ENCODE results near the gene GPR107.

Gene GPR107

GRCh38 chr9:130107955-130108354, 54.2 kb downstream of the GPR107 start:
- Histone ChIP-seq H3K36me3 (ENCODE audit: control insufficient read depth, insufficient read depth, low read length) (peaks cover 19% of the 10 kb centered on the region), H3K27me3 (replicated peaks; ENCODE audit: control insufficient read depth, insufficient read depth, low read length) (no peaks in the 10 kb centered on the region), H3K4me3 (replicated peaks; ENCODE audit: low read depth, low read length) (no peak overlapping the region)
- no peak for TF ChIP-seq CTCF (IDR thresholded peaks at IDR 0.05; ENCODE audit: insufficient read depth, low read length, poor library complexity, severe bottlenecking)
- DNase-seq (ENCODE audit: extremely low read depth, insufficient read length): no peak

- no peak overlapping the region for H3K4me3 ChIP-seq (replicated peaks; ENCODE audit: low read depth, low read length)
- no peak for TF ChIP-seq CTCF (IDR thresholded peaks at IDR 0.05; ENCODE audit: insufficient read depth, low read length, poor library complexity, severe bottlenecking)
- DNase-seq (ENCODE audit: extremely low read depth, insufficient read length): no peak
- H3K36me3 ChIP-seq (ENCODE audit: control insufficient read depth, insufficient read depth, low read length): peaks cover 9% of the 10 kb centered on the region
- H3K27me3 ChIP-seq (replicated peaks; ENCODE audit: control insufficient read depth, insufficient read depth, low read length): no peaks in the 10 kb centered on the region
Observed at GRCh38 chr9:130110166-130110565, 56.5 kb downstream of the GPR107 start.

- H3K27me3 ChIP-seq (replicated peaks; ENCODE audit: control insufficient read depth, insufficient read depth, low read length): no peaks in the 10 kb centered on the region
- no peak for DNase-seq (ENCODE audit: extremely low read depth, insufficient read length)
- H3K4me3 ChIP-seq (replicated peaks; ENCODE audit: low read depth, low read length): no peak overlapping the region
- no peak for TF ChIP-seq CTCF (IDR thresholded peaks at IDR 0.05; ENCODE audit: insufficient read depth, low read length, poor library complexity, severe bottlenecking)
- peaks cover 8% of the 10 kb centered on the region for H3K36me3 ChIP-seq (ENCODE audit: control insufficient read depth, insufficient read depth, low read length)
Observed at GRCh38 chr9:130110596-130111021, 56.9 kb downstream of the GPR107 start.

GRCh38 chr9:130111786-130112537, 58.3 kb downstream of the GPR107 start:
- no peak for DNase-seq (ENCODE audit: extremely low read depth, insufficient read length)
- H3K27me3 ChIP-seq (replicated peaks; ENCODE audit: control insufficient read depth, insufficient read depth, low read length): no peaks in the 10 kb centered on the region
- TF ChIP-seq CTCF (IDR thresholded peaks at IDR 0.05; ENCODE audit: insufficient read depth, low read length, poor library complexity, severe bottlenecking): no peak
- no peak overlapping the region for H3K4me3 ChIP-seq (replicated peaks; ENCODE audit: low read depth, low read length)
- peaks cover 9% of the 10 kb centered on the region for H3K36me3 ChIP-seq (ENCODE audit: control insufficient read depth, insufficient read depth, low read length)

- TF ChIP-seq CTCF (IDR thresholded peaks at IDR 0.05; ENCODE audit: insufficient read depth, low read length, poor library complexity, severe bottlenecking): no peak
- Histone ChIP-seq H3K27me3 (replicated peaks; ENCODE audit: control insufficient read depth, insufficient read depth, low read length) (no peaks in the 10 kb centered on the region), H3K4me3 (replicated peaks; ENCODE audit: low read depth, low read length) (no peak overlapping the region), H3K36me3 (ENCODE audit: control insufficient read depth, insufficient read depth, low read length) (peaks cover 10% of the 10 kb centered on the region)
- no peak for DNase-seq (ENCODE audit: extremely low read depth, insufficient read length)
Observed at GRCh38 chr9:130112538-130113151, 58.9 kb downstream of the GPR107 start.
